Retina (tissue), 1 donor: Measurements from ENCODE around the gene MYL6B.

Experiments used
- DNase-seq: peaks from one replicate; pipeline ENCODE4 v3.0.0-alpha.2; 2016

The MYL6B gene

GRCh38 chr12:56124133-56124532, 28.3 kb upstream of the MYL6B start:
- DNase-seq = no peak

- no peak for DNase-seq
Observed at GRCh38 chr12:56126732-56127239, 25.6 kb upstream of the MYL6B start.

GRCh38 chr12:56127485-56127887, 24.9 kb upstream of the MYL6B start:
- no peak for DNase-seq

- peak; percentile 96 for DNase-seq
Observed at GRCh38 chr12:56127888-56128669, 24.3 kb upstream of the MYL6B start, which contains the start of gene ESYT1. Gene ESYT1 (plus strand): TSS chr12:56128267. CDS start chr12:56128320, 53 bp downstream.

GRCh38 chr12:56128670-56129205, 23.6 kb upstream of the MYL6B start:
- DNase-seq = no peak

GRCh38 chr12:56129206-56129941, 23.0 kb upstream of the MYL6B start:
- peak; percentile 81 for DNase-seq

GRCh38 chr12:56129942-56130495, 22.4 kb upstream of the MYL6B start:
- DNase-seq = no peak

GRCh38 chr12:56130876-56131275, 21.5 kb upstream of the MYL6B start:
- no peak for DNase-seq

GRCh38 chr12:56134897-56135296, 17.5 kb upstream of the MYL6B start:
- DNase-seq = no peak

GRCh38 chr12:56137853-56138571, 14.4 kb upstream of the MYL6B start:
- DNase-seq = no peak

GRCh38 chr12:56141946-56142784, 10.2 kb upstream of the MYL6B start:
- no peak for DNase-seq

- DNase-seq = no peak
Observed at GRCh38 chr12:56143217-56143616, 9.2 kb upstream of the MYL6B start.

- DNase-seq = no peak
Observed at GRCh38 chr12:56143870-56144269, 8.5 kb upstream of the MYL6B start.

- DNase-seq = no peak
Observed at GRCh38 chr12:56145217-56145616, 7.2 kb upstream of the MYL6B start.

- no peak for DNase-seq
Observed at GRCh38 chr12:56146492-56147460, 5.6 kb upstream of the MYL6B start.

GRCh38 chr12:56150563-56150962, 1.8 kb upstream of the MYL6B start:
- no peak for DNase-seq

- no peak for DNase-seq
Observed at GRCh38 chr12:56151672-56152131, 685 bp upstream of the MYL6B start.

- no peak for DNase-seq
Observed at GRCh38 chr12:56152756-56153677, 630 bp downstream of the MYL6B start.

- DNase-seq = no peak
Observed at GRCh38 chr12:56153678-56154065, 1.3 kb downstream of the MYL6B start.
